ENCODE measurements around the gene PUS3. TPM values are rescaled to one million over a fixed set of nuclear protein-coding genes. Genes with fewer than 3 reads are reported as not detected.

Gene PUS3
- polyA plus RNA-seq, 3 donors, result 2.0 to 5.3 (median 3.1) TPM

- Mint-ChIP-seq H3K27ac (no peak overlapping the region), H3K4me1 (peaks cover 1% of the 10 kb centered on the region), H3K4me3 (no peak overlapping the region), H3K9me3 (peaks cover 9 to 20% (median 11%) of the 10 kb centered on the region in 7 donors), H3K27me3 (ENCODE audit: low read depth in 3 of 3) (peaks cover 0 to 6% (median 4%) of the 10 kb centered on the region in 3 donors), H3K36me3 (no peaks in the 10 kb centered on the region)
- Histone ChIP-seq H4K20me1 (ENCODE audit: insufficient read depth, low read length) (no peaks in the 10 kb centered on the region), H3K79me2 (ENCODE audit: insufficient read depth, low read length) (no peaks in the 10 kb centered on the region), H3K4me1 (ENCODE audit: control insufficient read depth in 1 of 2, insufficient read depth in 2 of 2, low read length in 2 of 2) (no peaks in the 10 kb centered on the region), H3K27me3 (ENCODE audit: control insufficient read depth in 2 of 2, insufficient read depth in 2 of 2, low read length in 2 of 2) (no peaks in the 10 kb centered on the region), H3K4me2 (replicated peaks; ENCODE audit: extremely low read depth, low read length, poor library complexity, severe bottlenecking) (no peak overlapping the region), H3K9me3 (replicated peaks in 1 of 2; ENCODE audit: control insufficient read depth in 1 of 2, insufficient read depth in 1 of 2, low read length in 2 of 2) (peaks cover 9% of the 10 kb centered on the region in 2 donors), H3K36me3 (replicated peaks in 1 of 2; ENCODE audit: control insufficient read depth in 1 of 2, insufficient read depth in 2 of 2, low read length in 2 of 2) (no peaks in the 10 kb centered on the region), H2AFZ (ENCODE audit: insufficient read depth, low read depth, low read length, poor library complexity, severe bottlenecking) (no peak overlapping the region), H3K27ac (ENCODE audit: low read depth in 1 of 2, low read length in 2 of 2) (no peak overlapping the region), H3K9ac (ENCODE audit: insufficient read depth, low read length, poor library complexity, severe bottlenecking) (no peak overlapping the region), H3K4me3 (replicated peaks in 1 of 3; ENCODE audit: low read depth in 2 of 3, low read length in 3 of 3) (no peak overlapping the region)
- TF ChIP-seq, protein P1, sequence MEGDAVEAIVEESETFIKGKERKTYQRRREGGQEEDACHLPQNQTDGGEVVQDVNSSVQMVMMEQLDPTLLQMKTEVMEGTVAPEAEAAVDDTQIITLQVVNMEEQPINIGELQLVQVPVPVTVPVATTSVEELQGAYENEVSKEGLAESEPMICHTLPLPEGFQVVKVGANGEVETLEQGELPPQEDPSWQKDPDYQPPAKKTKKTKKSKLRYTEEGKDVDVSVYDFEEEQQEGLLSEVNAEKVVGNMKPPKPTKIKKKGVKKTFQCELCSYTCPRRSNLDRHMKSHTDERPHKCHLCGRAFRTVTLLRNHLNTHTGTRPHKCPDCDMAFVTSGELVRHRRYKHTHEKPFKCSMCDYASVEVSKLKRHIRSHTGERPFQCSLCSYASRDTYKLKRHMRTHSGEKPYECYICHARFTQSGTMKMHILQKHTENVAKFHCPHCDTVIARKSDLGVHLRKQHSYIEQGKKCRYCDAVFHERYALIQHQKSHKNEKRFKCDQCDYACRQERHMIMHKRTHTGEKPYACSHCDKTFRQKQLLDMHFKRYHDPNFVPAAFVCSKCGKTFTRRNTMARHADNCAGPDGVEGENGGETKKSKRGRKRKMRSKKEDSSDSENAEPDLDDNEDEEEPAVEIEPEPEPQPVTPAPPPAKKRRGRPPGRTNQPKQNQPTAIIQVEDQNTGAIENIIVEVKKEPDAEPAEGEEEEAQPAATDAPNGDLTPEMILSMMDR (IDR thresholded peaks at IDR 0.05), result no peak
- DNase-seq, result no peak
- intact Hi-C loops (cut with micrococcal nuclease), result no loop called here
Measured at GRCh38 chr11:125872138-125872491, 30.9 kb downstream of the PUS3 start.

- H3K36me3 Mint-ChIP-seq, result no peaks in the 10 kb centered on the region
- WGBS (ENCODE audit: insufficient coverage), result 100% methylated on average over 8 of the region's 10 CpGs
- intact Hi-C loops (cut with micrococcal nuclease), result no loop called here
- no peak overlapping the region for H3K4me3 Mint-ChIP-seq
- Histone ChIP-seq H3K9me3 (replicated peaks in 1 of 2; ENCODE audit: control insufficient read depth in 1 of 2, insufficient read depth in 1 of 2, low read length in 2 of 2) (peaks cover 9% of the 10 kb centered on the region in 2 donors), H2AFZ (ENCODE audit: insufficient read depth, low read depth, low read length, poor library complexity, severe bottlenecking) (no peak overlapping the region), H3K27ac (ENCODE audit: low read depth in 1 of 2, low read length in 2 of 2) (no peak overlapping the region), H3K4me3 (replicated peaks in 1 of 3; ENCODE audit: low read depth in 2 of 3, low read length in 3 of 3) (no peak overlapping the region), H3K27me3 (ENCODE audit: control insufficient read depth in 2 of 2, insufficient read depth in 2 of 2, low read length in 2 of 2) (no peaks in the 10 kb centered on the region), H3K36me3 (replicated peaks in 1 of 2; ENCODE audit: control insufficient read depth in 1 of 2, insufficient read depth in 2 of 2, low read length in 2 of 2) (no peaks in the 10 kb centered on the region), H3K79me2 (ENCODE audit: insufficient read depth, low read length) (no peaks in the 10 kb centered on the region), H3K4me2 (replicated peaks; ENCODE audit: extremely low read depth, low read length, poor library complexity, severe bottlenecking) (no peak overlapping the region), H3K9ac (ENCODE audit: insufficient read depth, low read length, poor library complexity, severe bottlenecking) (no peak overlapping the region), H3K4me1 (ENCODE audit: control insufficient read depth in 1 of 2, insufficient read depth in 2 of 2, low read length in 2 of 2) (no peaks in the 10 kb centered on the region), H4K20me1 (ENCODE audit: insufficient read depth, low read length) (no peaks in the 10 kb centered on the region)
- DNase-seq, result no peak
- peaks cover 9 to 20% (median 11%) of the 10 kb centered on the region in 7 donors for H3K9me3 Mint-ChIP-seq
- TF ChIP-seq, protein P1 (IDR thresholded peaks at IDR 0.05), result no peak
- H3K27ac Mint-ChIP-seq, result no peak overlapping the region
- H3K27me3 Mint-ChIP-seq (ENCODE audit: low read depth in 3 of 3), result peaks cover 0 to 6% (median 1%) of the 10 kb centered on the region in 3 donors
- H3K4me1 Mint-ChIP-seq, result peaks cover 1% of the 10 kb centered on the region
Measured at GRCh38 chr11:125871391-125872137, 31.4 kb downstream of the PUS3 start.

All from CD14-positive monocyte (primary cell).